PC-9 (cell line): ENCODE results near the gene ANKS1B. TPM values are rescaled to one million over a fixed set of nuclear protein-coding genes. Genes with fewer than 3 reads are reported as not detected.
"Not testable (repeated sequence)": the region's sequence is repeated elsewhere in the genome, so short reads cannot be mapped to it uniquely, and the experiment has no call there.

Experiments
- BruUV-seq: library from RNA; stranded (reverse); fragments of 400-500 nt; replicated peaks from 2 replicates; lab custom pipeline; 2021; lab: Mats Ljungman, UMichigan
- CTCF ChIA-PET: fragments of 300-600 bp; sonication (Branson Sonifier 250); formaldehyde crosslinking; loops from one replicate; lab custom pipeline; 2022; ENCODE audit warnings: antibody characterized with exemption; lab: Charles Lee
- POLR2A ChIA-PET: fragments of 300-600 bp; sonication (Branson Sonifier 250); formaldehyde crosslinking; loops from one replicate; lab custom pipeline; 2022; ENCODE audit warnings: antibody characterized with exemption; ENCODE audit not compliant: unreplicated experiment; lab: Charles Lee
- DNase-seq, 2 experiments: peaks; one replicate each; pipeline versions ENCODE4 v3.0.0 to v3.0.0-alpha.2; 2015 to 2022; ENCODE audit warnings: mixed read lengths in 1 of 2
- H2AFZ ChIP-seq: fragments of 200-600 bp; sonication (generic); 2 replicates; pipeline ENCODE4 v1.8.1; 2017; ENCODE audit warnings: antibody characterized with exemption
- H3F3A ChIP-seq: fragments of 200-600 bp; sonication (generic); 2 replicates; pipeline ENCODE4 v1.8.1; 2017; ENCODE audit warnings: antibody characterized with exemption, mild to moderate bottlenecking, low read depth; ENCODE audit not compliant: insufficient read depth
- H3K27ac ChIP-seq: fragments of 200-600 bp; sonication (generic); 2 replicates; pipeline ENCODE4 v1.6.1; 2016; ENCODE audit warnings: mixed run types
- H3K27me3 ChIP-seq: fragments of 200-600 bp; sonication (generic); 2 replicates; pipeline ENCODE4 v1.6.1; 2016; ENCODE audit warnings: low read depth, mixed run types; ENCODE audit not compliant: insufficient read depth
- H3K36me3 ChIP-seq: fragments of 200-600 bp; sonication (generic); 2 replicates; pipeline ENCODE4 v1.6.1; 2016; ENCODE audit warnings: low read depth, mixed run types
- H3K4me1 ChIP-seq: fragments of 200-600 bp; sonication (generic); replicated peaks from 2 replicates; pipeline ENCODE4 v1.6.1; 2016; ENCODE audit warnings: mixed run types; ENCODE audit not compliant: insufficient read depth
- H3K4me2 ChIP-seq: fragments of 200-600 bp; sonication (generic); 2 replicates; pipeline ENCODE4 v1.6.1; 2017; ENCODE audit warnings: mixed run types
- H3K4me3 ChIP-seq: fragments of 200-600 bp; sonication (generic); 2 replicates; pipeline ENCODE4 v1.6.1; 2016; ENCODE audit warnings: mixed run types
- H3K79me2 ChIP-seq: fragments of 200-600 bp; sonication (generic); 2 replicates; pipeline ENCODE4 v1.6.1; 2017; ENCODE audit warnings: low read depth, mixed run types
- H3K9me2 ChIP-seq: fragments of 200-600 bp; sonication (generic); 2 replicates; pipeline ENCODE4 v1.8.1; 2017; ENCODE audit warnings: mild to moderate bottlenecking; ENCODE audit not compliant: insufficient read depth
- H3K9me3 ChIP-seq: fragments of 200-600 bp; sonication (generic); 2 replicates; pipeline ENCODE4 v1.8.1; 2016; ENCODE audit warnings: low read depth; ENCODE audit not compliant: insufficient read depth
- H4K20me1 ChIP-seq: fragments of 200-600 bp; sonication (generic); 2 replicates; pipeline ENCODE4 v1.8.1; 2017; ENCODE audit not compliant: insufficient read depth
- EZH2 ChIP-seq: fragments of 200-600 bp; sonication (generic); IDR thresholded peaks from 2 replicates; pipeline ENCODE4 v1.8.0; 2017; ENCODE audit warnings: antibody characterized with exemption, low read depth
- intact Hi-C: fragments of 100-400 bp; cut with micrococcal nuclease; formaldehyde crosslinking; loops from one replicate; pipeline ENCODE4 v1.10.0; 2022; ENCODE audit not compliant: unreplicated experiment
- total RNA-seq: library from RNA; stranded (reverse); gene quantifications from 2 replicates; pipeline ENCODE4 v1.2.3, GENCODE V29; 2021
- TF ChIP-seq, protein P1 (sequence below): fragments of 200-600 bp; sonication (generic); conservative IDR thresholded peaks from 2 replicates; pipeline ENCODE4 v1.6.1; 2017; ENCODE audit warnings: mixed run types, antibody characterized with exemption, mild to moderate bottlenecking, moderate library complexity

Gene ANKS1B
- total RNA-seq, 1 experiment from 2014 or later = not detected

- Histone ChIP-seq H3K4me3 (no peak overlapping the region), H4K20me1 (no peaks in the 10 kb centered on the region), H3K4me2 (no peak overlapping the region), H3K27ac (no peak overlapping the region), H3K4me1 (no peaks in the 10 kb centered on the region), H2AFZ (no peak overlapping the region), H3F3A (no peaks in the 10 kb centered on the region), H3K9me3 (no peaks in the 10 kb centered on the region), H3K36me3 (no peaks in the 10 kb centered on the region), H3K27me3 (no peaks in the 10 kb centered on the region), H3K9me2 (no peaks in the 10 kb centered on the region), H3K79me2 (no peaks in the 10 kb centered on the region)
- no TSS peak for BruUV-seq
- POLR2A ChIA-PET = no interaction called here
- no peak for DNase-seq
- intact Hi-C loops = no loop called here
- TF ChIP-seq EZH2 = no peak
- TF ChIP-seq, protein P1, sequence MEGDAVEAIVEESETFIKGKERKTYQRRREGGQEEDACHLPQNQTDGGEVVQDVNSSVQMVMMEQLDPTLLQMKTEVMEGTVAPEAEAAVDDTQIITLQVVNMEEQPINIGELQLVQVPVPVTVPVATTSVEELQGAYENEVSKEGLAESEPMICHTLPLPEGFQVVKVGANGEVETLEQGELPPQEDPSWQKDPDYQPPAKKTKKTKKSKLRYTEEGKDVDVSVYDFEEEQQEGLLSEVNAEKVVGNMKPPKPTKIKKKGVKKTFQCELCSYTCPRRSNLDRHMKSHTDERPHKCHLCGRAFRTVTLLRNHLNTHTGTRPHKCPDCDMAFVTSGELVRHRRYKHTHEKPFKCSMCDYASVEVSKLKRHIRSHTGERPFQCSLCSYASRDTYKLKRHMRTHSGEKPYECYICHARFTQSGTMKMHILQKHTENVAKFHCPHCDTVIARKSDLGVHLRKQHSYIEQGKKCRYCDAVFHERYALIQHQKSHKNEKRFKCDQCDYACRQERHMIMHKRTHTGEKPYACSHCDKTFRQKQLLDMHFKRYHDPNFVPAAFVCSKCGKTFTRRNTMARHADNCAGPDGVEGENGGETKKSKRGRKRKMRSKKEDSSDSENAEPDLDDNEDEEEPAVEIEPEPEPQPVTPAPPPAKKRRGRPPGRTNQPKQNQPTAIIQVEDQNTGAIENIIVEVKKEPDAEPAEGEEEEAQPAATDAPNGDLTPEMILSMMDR = no peak
- CTCF ChIA-PET = no interaction called here
Measured at GRCh38 chr12:99598785-99599184, 386.0 kb downstream of the ANKS1B start.

GRCh38 chr12:99596762-99597161 is 388.0 kb downstream of the ANKS1B start:
- H3K9me2 ChIP-seq = no peaks in the 10 kb centered on the region; the same call in 1 of the 2 replicates
- DNase-seq = no peak
- ChIA-PET CTCF (no interaction called here), POLR2A (interaction anchor here (0.7 kb wide), 1 partner anchor 62 kb away, joined by 4 read pairs; no protein-coding TSS in a partner anchor)
- H3K36me3 ChIP-seq = no peaks in the 10 kb centered on the region
- no peaks in the 10 kb centered on the region for H3K9me3 ChIP-seq
- TF ChIP-seq EZH2 = no peak
- TF ChIP-seq, protein P1 = no peak
- no peak overlapping the region for H3K4me3 ChIP-seq
- intact Hi-C loops = no loop called here
- H3K79me2 ChIP-seq = no peaks in the 10 kb centered on the region
- no peak overlapping the region for H2AFZ ChIP-seq
- H3F3A ChIP-seq = no peaks in the 10 kb centered on the region
- H3K4me2 ChIP-seq = no peak overlapping the region
- BruUV-seq = no TSS peak
- no peak overlapping the region for H3K27ac ChIP-seq
- no peaks in the 10 kb centered on the region for H4K20me1 ChIP-seq
- H3K27me3 ChIP-seq = no peaks in the 10 kb centered on the region
- no peaks in the 10 kb centered on the region for H3K4me1 ChIP-seq

GRCh38 chr12:99577125-99577524 is 407.6 kb downstream of the ANKS1B start:
- H3K9me3 ChIP-seq, CTCF ChIA-PET, H2AFZ ChIP-seq, H3K79me2 ChIP-seq, H3K4me2 ChIP-seq, H3K36me3 ChIP-seq, POLR2A ChIA-PET, DNase-seq, intact Hi-C loops, H3K4me3 ChIP-seq, H3F3A ChIP-seq, BruUV-seq, H3K9me2 ChIP-seq, H3K4me1 ChIP-seq, H4K20me1 ChIP-seq, H3K27ac ChIP-seq, H3K27me3 ChIP-seq: not testable (repeated sequence)

DNA sequence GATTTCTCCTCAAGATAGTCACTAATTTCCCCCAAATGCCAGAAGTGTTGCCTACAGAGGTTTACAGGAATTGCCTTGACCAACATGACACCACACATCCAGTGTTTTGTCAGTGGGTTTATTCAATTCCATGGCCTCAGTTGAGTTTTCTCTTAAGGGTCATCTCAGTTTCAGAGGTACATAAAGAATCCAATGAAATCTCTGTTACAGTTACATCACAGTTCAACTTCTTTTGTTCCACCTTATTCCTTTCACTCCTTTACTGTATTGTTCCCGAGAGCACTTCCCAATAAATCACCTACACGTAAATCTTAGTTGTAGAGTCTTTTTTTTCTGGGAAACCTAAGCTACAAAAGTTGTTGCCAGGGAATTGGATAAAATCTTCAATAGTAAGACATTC is 410.8 kb downstream of the ANKS1B start:
- no peak for DNase-seq
- Histone ChIP-seq H3K4me2 (no peak overlapping the region), H3K36me3 (no peaks in the 10 kb centered on the region), H3K9me3 (no peaks in the 10 kb centered on the region), H3K9me2 (no peaks in the 10 kb centered on the region), H4K20me1 (no peaks in the 10 kb centered on the region), H2AFZ (no peak overlapping the region), H3K27me3 (no peaks in the 10 kb centered on the region), H3F3A (no peaks in the 10 kb centered on the region), H3K4me3 (no peak overlapping the region), H3K4me1 (no peaks in the 10 kb centered on the region), H3K79me2 (no peaks in the 10 kb centered on the region), H3K27ac (no peak overlapping the region)
- no peak for TF ChIP-seq EZH2
- TF ChIP-seq, protein P1 = no peak
- CTCF ChIA-PET = interaction anchor here (0.7 kb wide), 1 partner anchor 1121 kb away, joined by 4 read pairs; no protein-coding TSS in a partner anchor
- intact Hi-C loops = no loop called here
- no TSS peak for BruUV-seq
- POLR2A ChIA-PET = no interaction called here
